Peyer's patch (tissue), 4 donors: ENCODE results near the gene RELT.

Source experiments
- POLR2A ChIP-seq, 2 donors: fragments of 450-650 bp; IDR thresholded peaks; one replicate each; pipeline ENCODE4 v1.5.1; 2017; ENCODE audit warnings: antibody characterized with exemption in 2 of 2, mild to moderate bottlenecking in 2 of 2, moderate library complexity in 2 of 2
- TF ChIP-seq, protein P1 (sequence below), 6 experiments: fragments of 450-650 bp in 4 of 6; fragments of 200-600 bp in 2 of 6; sonication (generic) in 1 of 6; IDR thresholded peaks; one replicate each; pipeline ENCODE4 v1.5.1; 2017 to 2019; ENCODE audit warnings: antibody characterized with exemption in 6 of 6, mild to moderate bottlenecking in 3 of 6, moderate library complexity in 1 of 6

DNA sequence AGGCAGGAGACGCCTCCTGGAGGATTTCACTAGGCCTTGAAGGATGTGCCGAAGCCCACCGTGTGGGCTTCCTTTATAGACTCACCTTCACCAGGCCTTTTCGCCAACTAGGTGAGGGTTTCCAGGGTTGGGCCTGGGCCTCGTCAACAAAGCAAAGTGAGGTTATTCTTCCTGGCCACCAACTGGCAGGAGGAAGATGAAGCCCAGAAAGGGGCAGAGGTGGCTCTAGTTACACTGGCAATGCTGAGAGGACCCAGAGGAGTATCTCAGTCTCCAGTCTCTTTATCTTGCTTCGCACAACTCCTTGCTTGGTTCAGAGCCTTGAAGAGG lies 404 bp upstream of the RELT start:
- no peak for TF ChIP-seq POLR2A (IDR thresholded peaks at IDR 0.05)
- TF ChIP-seq, protein P1, sequence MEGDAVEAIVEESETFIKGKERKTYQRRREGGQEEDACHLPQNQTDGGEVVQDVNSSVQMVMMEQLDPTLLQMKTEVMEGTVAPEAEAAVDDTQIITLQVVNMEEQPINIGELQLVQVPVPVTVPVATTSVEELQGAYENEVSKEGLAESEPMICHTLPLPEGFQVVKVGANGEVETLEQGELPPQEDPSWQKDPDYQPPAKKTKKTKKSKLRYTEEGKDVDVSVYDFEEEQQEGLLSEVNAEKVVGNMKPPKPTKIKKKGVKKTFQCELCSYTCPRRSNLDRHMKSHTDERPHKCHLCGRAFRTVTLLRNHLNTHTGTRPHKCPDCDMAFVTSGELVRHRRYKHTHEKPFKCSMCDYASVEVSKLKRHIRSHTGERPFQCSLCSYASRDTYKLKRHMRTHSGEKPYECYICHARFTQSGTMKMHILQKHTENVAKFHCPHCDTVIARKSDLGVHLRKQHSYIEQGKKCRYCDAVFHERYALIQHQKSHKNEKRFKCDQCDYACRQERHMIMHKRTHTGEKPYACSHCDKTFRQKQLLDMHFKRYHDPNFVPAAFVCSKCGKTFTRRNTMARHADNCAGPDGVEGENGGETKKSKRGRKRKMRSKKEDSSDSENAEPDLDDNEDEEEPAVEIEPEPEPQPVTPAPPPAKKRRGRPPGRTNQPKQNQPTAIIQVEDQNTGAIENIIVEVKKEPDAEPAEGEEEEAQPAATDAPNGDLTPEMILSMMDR (IDR thresholded peaks at IDR 0.05): no peak
